Activated CD4-positive, alpha-beta T cell treated with anti-CD3 and anti-CD28 coated beads, Interleukin-2, amount 10 ng/mL, durations not matched to agents 7 days and 5 days (primary cell): ENCODE results near the gene UPP2. TPM values are rescaled to one million over a fixed set of nuclear protein-coding genes. Genes with fewer than 3 reads are reported as not detected.

Experiments
- CTCF ChIA-PET: fragments of 350-600 bp; sonication (Branson Sonifier 250); formaldehyde crosslinking; loops from one replicate; lab custom pipeline; 2021; ENCODE audit warnings: antibody characterized with exemption; lab: Charles Lee
- POLR2A ChIA-PET: fragments of 350-600 bp; sonication (Branson Sonifier 250); formaldehyde crosslinking; loops from one replicate; lab custom pipeline; 2021; ENCODE audit warnings: antibody characterized with exemption; lab: Charles Lee
- DNase-seq: peaks from one replicate; pipeline ENCODE4 v3.0.0-alpha.2; 2020
- H3K27ac Mint-ChIP-seq: one replicate; pipeline ENCODE4 v1.8.0; 2021; ENCODE audit warnings: mild to moderate bottlenecking, moderate library complexity, mixed read lengths
- H3K27me3 Mint-ChIP-seq: one replicate; pipeline ENCODE4 v1.8.0; 2021; ENCODE audit warnings: mixed read lengths
- H3K36me3 Mint-ChIP-seq: one replicate; pipeline ENCODE4 v1.8.0; 2021; ENCODE audit warnings: low read depth, mixed read lengths
- H3K4me1 Mint-ChIP-seq: one replicate; pipeline ENCODE4 v1.8.0; 2021; ENCODE audit warnings: mixed read lengths
- H3K4me3 Mint-ChIP-seq: one replicate; pipeline ENCODE4 v1.8.0; 2021; ENCODE audit warnings: mild to moderate bottlenecking, moderate library complexity, mixed read lengths
- H3K9me3 Mint-ChIP-seq: one replicate; pipeline ENCODE4 v1.8.0; 2021; ENCODE audit warnings: mixed read lengths
- total RNA-seq, 2 experiments: library from RNA; stranded (reverse); gene quantifications; one replicate each; pipeline ENCODE4 v1.2.3, GENCODE V29; 2021

UPP2 gene
- total RNA-seq, 2 experiments from 2014 or later = not detected

- CTCF ChIA-PET = no interaction called here
Measured at GRCh38 chr2:158131919-158132566, 30.4 kb downstream of the UPP2 start.

GRCh38 chr2:158134055-158134454 lies 32.4 kb downstream of the UPP2 start:
- Mint-ChIP-seq H3K27me3 (peaks cover 12% of the 10 kb centered on the region), H3K4me1 (no peaks in the 10 kb centered on the region), H3K9me3 (no peaks in the 10 kb centered on the region), H3K27ac (no peak overlapping the region), H3K36me3 (no peaks in the 10 kb centered on the region), H3K4me3 (no peak overlapping the region)
- no peak for DNase-seq
- CTCF ChIA-PET = interaction anchor here (0.6 kb wide), 1 partner anchor 182 kb away, joined by 3 read pairs; no protein-coding TSS in a partner anchor
- POLR2A ChIA-PET = no interaction called here

More at GRCh38 chr2:158131919-158132566, 30.4 kb downstream of the UPP2 start:
- no peak for DNase-seq
- Mint-ChIP-seq H3K9me3 (no peaks in the 10 kb centered on the region), H3K4me1 (no peaks in the 10 kb centered on the region), H3K27me3 (peaks cover 14% of the 10 kb centered on the region), H3K27ac (no peak overlapping the region), H3K36me3 (no peaks in the 10 kb centered on the region), H3K4me3 (no peak overlapping the region)
- POLR2A ChIA-PET = no interaction called here

- H3K27me3 Mint-ChIP-seq = peaks cover 12% of the 10 kb centered on the region
- H3K4me3 Mint-ChIP-seq = no peak overlapping the region
- no peaks in the 10 kb centered on the region for H3K36me3 Mint-ChIP-seq
- POLR2A ChIA-PET = no interaction called here
- DNase-seq = no peak
- no peaks in the 10 kb centered on the region for H3K9me3 Mint-ChIP-seq
- H3K4me1 Mint-ChIP-seq = no peaks in the 10 kb centered on the region
- H3K27ac Mint-ChIP-seq = no peak overlapping the region
- CTCF ChIA-PET = interaction anchor here (0.6 kb wide), 1 partner anchor 182 kb away, joined by 3 read pairs; no protein-coding TSS in a partner anchor
Measured at GRCh38 chr2:158134655-158135054, 33.0 kb downstream of the UPP2 start.

GRCh38 chr2:158135096-158135495 lies 33.4 kb downstream of the UPP2 start:
- Mint-ChIP-seq H3K4me3 (no peak overlapping the region), H3K4me1 (no peaks in the 10 kb centered on the region), H3K9me3 (no peaks in the 10 kb centered on the region), H3K27ac (no peak overlapping the region), H3K27me3 (peaks cover 14% of the 10 kb centered on the region), H3K36me3 (no peaks in the 10 kb centered on the region)
- ChIA-PET CTCF (no interaction called here), POLR2A (no interaction called here)
- no peak for DNase-seq

- DNase-seq = no peak
- no peaks in the 10 kb centered on the region for H3K9me3 Mint-ChIP-seq
- H3K36me3 Mint-ChIP-seq = no peaks in the 10 kb centered on the region
- no peak overlapping the region for H3K27ac Mint-ChIP-seq
- H3K27me3 Mint-ChIP-seq = peaks cover 8% of the 10 kb centered on the region
- POLR2A ChIA-PET = no interaction called here
- H3K4me1 Mint-ChIP-seq = no peaks in the 10 kb centered on the region
- CTCF ChIA-PET = no interaction called here
- no peak overlapping the region for H3K4me3 Mint-ChIP-seq
Measured at GRCh38 chr2:158138255-158138654, 36.6 kb downstream of the UPP2 start.

GRCh38 chr2:158140201-158140600 lies 38.5 kb downstream of the UPP2 start:
- Mint-ChIP-seq H3K27me3 (peaks cover 5% of the 10 kb centered on the region), H3K4me3 (no peak overlapping the region), H3K27ac (no peak overlapping the region), H3K36me3 (no peaks in the 10 kb centered on the region), H3K9me3 (no peaks in the 10 kb centered on the region), H3K4me1 (no peaks in the 10 kb centered on the region)
- CTCF ChIA-PET = no interaction called here
- POLR2A ChIA-PET = no interaction called here
- DNase-seq = no peak

DNA sequence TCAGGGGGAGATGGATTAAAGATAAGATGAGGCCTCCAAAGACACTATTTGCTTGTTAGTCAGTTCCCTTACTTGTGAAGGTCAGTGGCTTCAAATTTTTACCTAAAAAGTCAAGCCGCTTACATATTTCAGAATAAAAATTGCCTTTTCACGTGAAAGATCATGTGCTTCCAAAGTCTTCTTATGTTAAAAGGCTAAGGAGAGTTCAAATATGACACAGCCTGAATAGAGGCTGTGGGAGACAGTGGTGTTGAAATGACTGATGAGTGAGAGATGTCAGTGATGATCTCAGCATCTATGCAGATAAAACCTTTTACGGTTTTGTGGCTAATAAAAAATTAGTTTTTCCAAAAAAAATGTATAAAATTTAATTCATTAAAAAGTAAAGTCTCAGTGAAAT lies 40.5 kb downstream of the UPP2 start:
- Mint-ChIP-seq H3K27ac (no peak overlapping the region), H3K4me3 (no peak overlapping the region), H3K27me3 (peaks cover 8% of the 10 kb centered on the region), H3K36me3 (no peaks in the 10 kb centered on the region), H3K9me3 (no peaks in the 10 kb centered on the region), H3K4me1 (no peaks in the 10 kb centered on the region)
- CTCF ChIA-PET = no interaction called here
- POLR2A ChIA-PET = no interaction called here
- no peak for DNase-seq

DNA sequence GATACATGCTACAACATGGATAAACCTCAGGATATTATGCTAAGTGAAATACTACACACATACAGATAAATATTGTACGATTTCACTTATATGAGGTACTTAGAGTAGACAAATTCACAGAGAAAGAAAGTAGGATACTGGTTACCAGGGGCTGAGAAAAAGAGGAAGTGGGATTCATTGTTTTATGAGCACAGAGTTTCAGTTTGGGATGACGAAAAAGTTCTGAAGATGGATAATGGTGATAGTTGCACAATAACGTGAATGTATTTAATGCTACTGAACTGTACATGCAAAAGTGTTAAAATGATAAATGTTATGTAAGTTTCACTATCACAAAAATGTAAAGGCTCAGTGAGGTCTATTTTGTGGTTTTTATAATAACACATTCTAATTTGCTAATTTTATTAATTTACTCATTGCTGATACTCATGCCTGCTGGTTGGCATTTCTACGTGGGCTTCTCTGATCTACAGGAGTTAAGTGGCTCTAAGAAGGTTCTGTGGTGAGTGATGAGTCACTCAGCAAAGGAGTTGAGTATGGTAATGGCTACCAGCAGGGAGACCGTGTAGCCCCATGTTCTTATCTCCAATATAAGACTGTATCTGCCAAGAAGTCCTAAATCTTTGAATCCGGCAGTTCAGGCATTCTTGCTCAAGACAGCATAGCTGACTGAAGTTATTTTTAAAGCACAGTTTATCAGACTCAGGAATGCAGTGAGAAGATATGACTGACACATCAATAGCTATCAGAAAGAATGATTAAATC lies 41.1 kb downstream of the UPP2 start:
- DNase-seq = no peak
- CTCF ChIA-PET = no interaction called here
- Mint-ChIP-seq H3K9me3 (no peaks in the 10 kb centered on the region), H3K27ac (no peak overlapping the region), H3K4me3 (no peak overlapping the region), H3K36me3 (no peaks in the 10 kb centered on the region), H3K4me1 (no peaks in the 10 kb centered on the region), H3K27me3 (peaks cover 13% of the 10 kb centered on the region)
- POLR2A ChIA-PET = no interaction called here

DNA sequence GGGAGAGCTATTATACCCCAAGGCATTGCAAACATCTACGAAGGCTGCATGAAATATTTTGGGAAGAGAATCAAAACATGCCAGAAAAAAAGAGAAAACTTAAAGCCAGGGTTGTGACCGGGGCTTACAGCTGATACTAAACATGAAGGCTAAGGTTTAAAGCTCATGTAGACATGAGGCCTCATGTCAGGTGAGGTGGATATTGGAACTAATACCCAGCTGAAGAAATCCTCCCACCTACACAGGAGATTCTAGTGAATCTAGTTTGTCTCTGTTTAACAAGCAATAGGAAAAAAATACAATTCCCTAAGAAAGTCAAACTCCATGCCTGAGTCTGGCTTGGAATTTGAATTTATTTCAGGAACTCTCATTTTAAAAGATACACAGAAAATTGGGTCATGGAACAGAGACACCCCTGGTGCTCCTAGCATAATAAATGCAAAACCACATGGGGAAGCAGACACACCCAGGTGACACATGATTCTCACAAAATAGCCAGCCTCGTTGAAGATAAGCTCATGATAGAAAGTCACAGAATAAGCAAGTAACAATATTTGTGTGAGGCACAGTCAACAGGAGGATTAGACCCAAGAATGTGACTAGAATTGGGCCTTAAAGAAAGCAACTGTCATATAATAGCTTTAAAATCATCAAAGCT lies 42.2 kb downstream of the UPP2 start:
- H3K4me3 Mint-ChIP-seq = no peak overlapping the region
- no peak for DNase-seq
- H3K4me1 Mint-ChIP-seq = no peaks in the 10 kb centered on the region
- H3K36me3 Mint-ChIP-seq = no peaks in the 10 kb centered on the region
- no peak overlapping the region for H3K27ac Mint-ChIP-seq
- POLR2A ChIA-PET = no interaction called here
- CTCF ChIA-PET = no interaction called here
- no peaks in the 10 kb centered on the region for H3K9me3 Mint-ChIP-seq
- H3K27me3 Mint-ChIP-seq = peaks cover 15% of the 10 kb centered on the region

DNA sequence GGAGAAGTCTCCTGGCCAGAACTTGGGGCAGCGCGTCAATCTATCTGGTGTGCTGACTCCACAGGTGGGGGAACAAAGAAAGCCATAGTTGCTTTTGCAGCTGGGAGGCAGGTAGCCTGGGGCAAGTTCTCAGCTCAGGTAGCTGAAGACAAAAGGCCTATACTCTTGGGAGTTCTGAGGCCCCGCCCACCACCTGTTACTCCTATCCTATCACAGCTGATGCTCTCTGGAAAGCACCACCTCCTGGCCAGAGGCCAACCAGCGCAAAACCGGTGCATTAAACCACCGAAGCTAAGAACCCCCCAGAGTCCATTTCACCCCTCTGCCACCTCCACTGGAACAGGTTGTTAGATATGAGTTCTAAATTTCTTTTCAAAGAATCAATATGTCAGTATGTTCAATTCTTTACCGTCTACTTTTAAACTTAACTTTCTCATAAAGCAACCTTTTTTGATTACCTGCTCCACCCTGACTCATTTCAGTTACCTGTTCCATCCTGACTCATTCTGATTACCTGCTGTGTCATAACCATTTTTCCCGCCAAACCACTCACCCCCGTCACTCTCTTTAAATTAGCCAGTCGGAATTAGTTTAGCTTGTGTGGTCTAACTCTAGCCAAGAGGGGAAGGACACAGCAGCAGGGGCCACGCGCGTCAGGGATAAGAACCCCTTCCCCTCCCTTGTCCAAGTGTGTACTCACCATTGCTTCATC lies 43.4 kb downstream of the UPP2 start:
- DNase-seq = no peak
- H3K27me3 Mint-ChIP-seq = peaks cover 23% of the 10 kb centered on the region
- H3K9me3 Mint-ChIP-seq = no peaks in the 10 kb centered on the region
- H3K36me3 Mint-ChIP-seq = no peaks in the 10 kb centered on the region
- ChIA-PET POLR2A (no interaction called here), CTCF (interaction anchor here (0.6 kb wide), 1 partner anchor 1621 kb away, joined by 3 read pairs; no protein-coding TSS in a partner anchor)
- no peak overlapping the region for H3K27ac Mint-ChIP-seq
- no peak overlapping the region for H3K4me3 Mint-ChIP-seq
- H3K4me1 Mint-ChIP-seq = no peaks in the 10 kb centered on the region

DNA sequence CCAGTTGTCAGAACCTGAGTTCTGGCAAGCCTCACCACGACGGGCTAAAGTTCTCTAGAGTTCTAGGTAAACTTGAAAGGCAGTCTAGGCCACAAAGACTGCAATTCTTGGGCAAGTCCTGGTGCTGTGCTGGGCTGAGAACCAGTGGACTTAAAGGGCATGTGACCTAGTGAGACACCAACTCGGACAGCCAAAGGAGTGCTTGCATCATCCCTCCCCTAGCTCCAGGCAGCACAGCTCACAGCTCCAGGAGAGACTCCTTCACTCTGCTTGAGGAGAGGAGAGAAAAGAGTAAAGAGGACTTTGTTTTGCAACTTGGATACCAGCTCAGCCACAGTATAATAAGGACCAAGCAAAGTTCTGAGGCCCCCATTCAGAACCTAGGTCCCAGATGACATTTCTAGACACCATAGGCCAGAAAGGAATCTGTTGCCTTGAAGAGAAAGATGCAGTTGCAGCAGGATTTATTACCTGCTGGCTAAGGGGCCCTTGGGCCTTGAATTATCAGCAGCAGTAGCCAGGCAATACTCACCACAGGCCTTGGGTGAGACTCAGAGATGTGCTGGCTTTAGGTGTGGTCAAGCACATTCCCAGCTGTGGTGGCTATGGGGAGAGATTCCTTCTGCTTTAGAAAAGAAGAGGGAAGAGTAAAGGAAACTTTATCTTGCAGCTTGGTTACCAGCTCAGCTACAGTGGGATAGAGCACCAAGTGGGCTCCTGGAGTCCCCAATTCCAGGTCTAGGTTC lies 51.8 kb downstream of the UPP2 start:
- Mint-ChIP-seq H3K27me3 (peaks cover 12% of the 10 kb centered on the region), H3K4me1 (no peaks in the 10 kb centered on the region), H3K9me3 (no peaks in the 10 kb centered on the region), H3K36me3 (no peaks in the 10 kb centered on the region), H3K4me3 (no peak overlapping the region), H3K27ac (no peak overlapping the region)
- ChIA-PET POLR2A (no interaction called here), CTCF (no interaction called here)
- no peak for DNase-seq

DNA sequence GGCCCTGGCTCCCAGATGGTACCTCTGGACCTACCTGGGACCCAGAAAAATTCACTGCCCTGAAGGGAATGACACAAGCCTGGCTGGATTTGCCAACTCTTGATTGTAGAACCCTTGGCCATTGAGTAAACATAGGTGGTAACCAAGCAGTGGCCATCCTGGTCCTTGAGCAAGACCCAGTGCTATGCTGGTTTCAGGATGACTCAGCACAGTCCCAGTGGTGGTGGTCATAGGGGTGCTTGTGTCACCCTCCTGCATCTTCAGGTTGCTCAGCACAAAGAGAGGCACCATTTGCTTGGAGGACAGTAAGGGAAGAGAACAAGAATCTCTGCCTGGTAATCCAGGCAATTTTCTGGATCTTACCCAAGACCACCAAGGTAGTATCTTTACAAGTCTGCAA lies 52.9 kb downstream of the UPP2 start:
- no peak for DNase-seq
- H3K4me3 Mint-ChIP-seq = no peak overlapping the region
- peaks cover 11% of the 10 kb centered on the region for H3K27me3 Mint-ChIP-seq
- no peaks in the 10 kb centered on the region for H3K36me3 Mint-ChIP-seq
- CTCF ChIA-PET = no interaction called here
- H3K4me1 Mint-ChIP-seq = no peaks in the 10 kb centered on the region
- no peak overlapping the region for H3K27ac Mint-ChIP-seq
- POLR2A ChIA-PET = no interaction called here
- H3K9me3 Mint-ChIP-seq = no peaks in the 10 kb centered on the region
